ELF-1 (cell line): Measurements from ENCODE around the gene ZC3H7B.
"Not testable (repeated sequence)": the region's sequence is repeated elsewhere in the genome, so short reads cannot be mapped to it uniquely, and the experiment has no call there.

Experiments
- DNase-seq: peaks from one replicate; pipeline ENCODE4 v3.0.0-alpha.2; 2016; ENCODE audit warnings: low read depth, low spot score

Gene ZC3H7B

GRCh38 chr22:41285820-41286638, 15.3 kb upstream of the ZC3H7B start, which contains the start of gene RANGAP1:
RANGAP1 (minus strand) TSS chr22:41286187; CDS start chr22:41281044, 5,143 bp downstream.
- DNase-seq: peak; percentile 99

GRCh38 chr22:41286639-41287091, 14.7 kb upstream of the ZC3H7B start:
- no peak for DNase-seq

GRCh38 chr22:41288245-41288946, 12.9 kb upstream of the ZC3H7B start:
- peak; percentile 82 for DNase-seq

GRCh38 chr22:41289671-41290070, 11.7 kb upstream of the ZC3H7B start:
- DNase-seq: no peak

- DNase-seq: peak; percentile 82
Measured at GRCh38 chr22:41290262-41291221, 10.8 kb upstream of the ZC3H7B start.

GRCh38 chr22:41294816-41295215, 6.5 kb upstream of the ZC3H7B start:
- not testable (repeated sequence) for DNase-seq

- no peak for DNase-seq
Measured at GRCh38 chr22:41296826-41297667, 4.3 kb upstream of the ZC3H7B start.

- DNase-seq: no peak
Measured at GRCh38 chr22:41300661-41301060, 664 bp upstream of the ZC3H7B start.

- no peak for DNase-seq
Measured at GRCh38 chr22:41302021-41302767, 869 bp downstream of the ZC3H7B start.

GRCh38 chr22:41302811-41303210, 1.5 kb downstream of the ZC3H7B start:
- DNase-seq: no peak

GRCh38 chr22:41305646-41306045, 4.3 kb downstream of the ZC3H7B start:
- no peak for DNase-seq

- DNase-seq: no peak
Measured at GRCh38 chr22:41308054-41308453, 6.7 kb downstream of the ZC3H7B start.

GRCh38 chr22:41308544-41308947, 7.2 kb downstream of the ZC3H7B start:
- no peak for DNase-seq

GRCh38 chr22:41310336-41310735, 9.0 kb downstream of the ZC3H7B start:
- DNase-seq: no peak

GRCh38 chr22:41311487-41311886, 10.2 kb downstream of the ZC3H7B start:
- DNase-seq: no peak

- DNase-seq: no peak
Measured at GRCh38 chr22:41314821-41315220, 13.5 kb downstream of the ZC3H7B start.

GRCh38 chr22:41315586-41315985, 14.3 kb downstream of the ZC3H7B start:
- DNase-seq: no peak

GRCh38 chr22:41320416-41321240, 19.3 kb downstream of the ZC3H7B start:
- DNase-seq: no peak
